HEK293 (cell line): Measurements from ENCODE around the gene TGIF1.

ENCODE experiments used
- BCL11A ChIP-seq: fragments of 450-650 bp; formaldehyde crosslinking; IDR thresholded peaks from 2 replicates; pipeline ENCODE4 v1.5.1; 2016; ENCODE audit warnings: low read depth, missing biosample characterization, missing genetic modification characterization
- GLI4 ChIP-seq: fragments of 450-650 bp; formaldehyde crosslinking; IDR thresholded peaks from 2 replicates; pipeline ENCODE4 v1.5.1; 2016; ENCODE audit warnings: missing biosample characterization, missing genetic modification characterization
- KLF8 ChIP-seq: fragments of 450-650 bp; formaldehyde crosslinking; IDR thresholded peaks from 2 replicates; pipeline ENCODE4 v1.5.1; 2016; ENCODE audit warnings: missing biosample characterization, missing genetic modification characterization
- OVOL3 ChIP-seq: fragments of 450-650 bp; formaldehyde crosslinking; IDR thresholded peaks from 2 replicates; pipeline ENCODE4 v1.5.1; 2016; ENCODE audit warnings: missing biosample characterization, missing genetic modification characterization
- PBX3 ChIP-seq: sonication (generic); formaldehyde crosslinking; IDR thresholded peaks from 2 replicates; pipeline ENCODE4 v1.8.1; 2022; ENCODE audit warnings: mild to moderate bottlenecking, moderate library complexity, missing genetic modification reagents
- ZBTB17 ChIP-seq: fragments of 450-650 bp; formaldehyde crosslinking; IDR thresholded peaks from 2 replicates; pipeline ENCODE4 v1.5.1; 2016; ENCODE audit warnings: missing biosample characterization, missing genetic modification characterization
- ZEB2 ChIP-seq: fragments of 450-650 bp; formaldehyde crosslinking; IDR thresholded peaks from 2 replicates; pipeline ENCODE4 v1.5.1; 2016; ENCODE audit warnings: missing biosample characterization, missing genetic modification characterization
- ZNF10 ChIP-seq: fragments of 450-650 bp; formaldehyde crosslinking; IDR thresholded peaks from 2 replicates; pipeline ENCODE4 v1.5.1; 2017; ENCODE audit warnings: missing biosample characterization, missing genetic modification characterization
- ZNF114 ChIP-seq: fragments of 450-650 bp; formaldehyde crosslinking; IDR thresholded peaks from 2 replicates; pipeline ENCODE4 v1.5.0; 2017; ENCODE audit warnings: missing biosample characterization, missing genetic modification characterization
- ZNF140 ChIP-seq: fragments of 450-650 bp; formaldehyde crosslinking; IDR thresholded peaks from 2 replicates; pipeline ENCODE4 v1.5.1; 2016; ENCODE audit warnings: missing biosample characterization, missing genetic modification characterization
- ZNF19 ChIP-seq: fragments of 450-650 bp; formaldehyde crosslinking; IDR thresholded peaks from 2 replicates; pipeline ENCODE4; 2016; ENCODE audit warnings: missing biosample characterization, missing genetic modification characterization, low read depth
- ZNF24 ChIP-seq: fragments of 450-650 bp; formaldehyde crosslinking; IDR thresholded peaks from 2 replicates; pipeline ENCODE4 v1.5.1; 2016; ENCODE audit warnings: missing biosample characterization, missing genetic modification characterization
- ZNF354C ChIP-seq: fragments of 450-650 bp; formaldehyde crosslinking; IDR thresholded peaks from 2 replicates; pipeline ENCODE4 v1.5.1; 2016; ENCODE audit warnings: missing biosample characterization, missing genetic modification characterization, low read depth, borderline replicate concordance
- ZNF37A ChIP-seq: fragments of 450-650 bp; IDR thresholded peaks from 2 replicates; pipeline ENCODE4 v1.5.1; 2018; ENCODE audit warnings: missing biosample characterization, missing genetic modification characterization
- ZNF394 ChIP-seq: fragments of 450-650 bp; formaldehyde crosslinking; IDR thresholded peaks from 2 replicates; pipeline ENCODE4 v1.5.1; 2016; ENCODE audit warnings: missing biosample characterization, missing genetic modification characterization, mild to moderate bottlenecking, moderate library complexity, borderline replicate concordance
- ZNF510 ChIP-seq: fragments of 450-650 bp; formaldehyde crosslinking; IDR thresholded peaks from 2 replicates; pipeline ENCODE4 v1.5.1; 2018; ENCODE audit warnings: mild to moderate bottlenecking, missing genetic modification characterization, missing biosample characterization; ENCODE audit not compliant: insufficient replicate concordance
- ZNF513 ChIP-seq: fragments of 450-650 bp; IDR thresholded peaks from 2 replicates; pipeline ENCODE4 v1.5.1; 2018; ENCODE audit warnings: missing biosample characterization, missing genetic modification characterization
- ZNF521 ChIP-seq: fragments of 450-650 bp; formaldehyde crosslinking; IDR thresholded peaks from 2 replicates; pipeline ENCODE4 v1.5.1; 2017; ENCODE audit warnings: missing biosample characterization, mild to moderate bottlenecking, missing genetic modification characterization
- ZNF645 ChIP-seq: fragments of 450-650 bp; formaldehyde crosslinking; IDR thresholded peaks from 2 replicates; pipeline ENCODE4; 2016; ENCODE audit warnings: missing biosample characterization, missing genetic modification characterization
- ZNF660 ChIP-seq: fragments of 450-650 bp; IDR thresholded peaks from 2 replicates; pipeline ENCODE4 v1.5.1; 2018; ENCODE audit warnings: missing biosample characterization, mild to moderate bottlenecking, missing genetic modification characterization
- ZNF768 ChIP-seq: fragments of 450-650 bp; formaldehyde crosslinking; IDR thresholded peaks from 2 replicates; pipeline ENCODE4 v1.5.1; 2018; ENCODE audit warnings: missing biosample characterization, mild to moderate bottlenecking, missing genetic modification characterization
- ZSCAN23 ChIP-seq: fragments of 450-650 bp; formaldehyde crosslinking; IDR thresholded peaks from 2 replicates; pipeline ENCODE4 v1.5.1; 2016; ENCODE audit warnings: missing biosample characterization, missing genetic modification characterization
- ZSCAN4 ChIP-seq: fragments of 450-650 bp; formaldehyde crosslinking; IDR thresholded peaks from 2 replicates; pipeline ENCODE4 v1.5.1; 2017; ENCODE audit warnings: missing biosample characterization, missing genetic modification characterization
- TF ChIP-seq, protein P1 (sequence below): fragments of 450-650 bp; formaldehyde crosslinking; conservative IDR thresholded peaks from 2 replicates; pipeline ENCODE4 v1.5.1; 2016; ENCODE audit warnings: low read depth, missing biosample characterization, missing genetic modification characterization
- TF ChIP-seq, protein P2 (sequence below): fragments of 450-650 bp; formaldehyde crosslinking; conservative IDR thresholded peaks from 2 replicates; pipeline ENCODE4 v1.5.1; 2016; ENCODE audit warnings: low read depth, missing biosample characterization, missing genetic modification characterization

Gene TGIF1

GRCh38 chr18:3447895-3448837 lies 1.8 kb upstream of the TGIF1 start (continued):
- TF ChIP-seq PBX3 (CRISPR knock-in tag) (no peak), ZEB2 (tag by site-specific recombination) (peak; percentile 85; the same call in 1 of the 2 replicates), ZNF513 (tag by site-specific recombination) (no peak), ZSCAN23 (tag by site-specific recombination) (no peak), ZNF37A (0 out of 2 replicates have a peak, but pooled peaks have one; percentile 74), ZNF660 (tag by site-specific recombination) (peak; percentile 27; the same call in 1 of the 2 replicates), ZNF510 (tag by site-specific recombination) (no peak), KLF8 (tag by site-specific recombination) (peak; percentile 87), ZNF24 (tag by site-specific recombination) (peak; percentile 63; the same call in 1 of the 2 replicates), ZNF768 (no peak), GLI4 (tag by site-specific recombination) (no peak), ZNF645 (tag by site-specific recombination) (no peak), ZNF521 (tag by site-specific recombination) (no peak), ZNF114 (tag by site-specific recombination) (no peak), ZNF354C (no peak), ZNF140 (tag by site-specific recombination) (no peak), BCL11A (peak; percentile 90), ZSCAN4 (tag by site-specific recombination) (0 out of 2 replicates have a peak, but pooled peaks have one; percentile 21), ZBTB17 (peak; percentile 41; the same call in 1 of the 2 replicates), ZNF10 (tag by site-specific recombination) (peak; percentile 59; the same call in 1 of the 2 replicates), OVOL3 (tag by site-specific recombination) (peak; percentile 82), ZNF394 (tag by site-specific recombination) (peak; percentile 54; the same call in 1 of the 2 replicates), ZNF19 (tag by site-specific recombination) (no peak)
- TF ChIP-seq, protein P1, sequence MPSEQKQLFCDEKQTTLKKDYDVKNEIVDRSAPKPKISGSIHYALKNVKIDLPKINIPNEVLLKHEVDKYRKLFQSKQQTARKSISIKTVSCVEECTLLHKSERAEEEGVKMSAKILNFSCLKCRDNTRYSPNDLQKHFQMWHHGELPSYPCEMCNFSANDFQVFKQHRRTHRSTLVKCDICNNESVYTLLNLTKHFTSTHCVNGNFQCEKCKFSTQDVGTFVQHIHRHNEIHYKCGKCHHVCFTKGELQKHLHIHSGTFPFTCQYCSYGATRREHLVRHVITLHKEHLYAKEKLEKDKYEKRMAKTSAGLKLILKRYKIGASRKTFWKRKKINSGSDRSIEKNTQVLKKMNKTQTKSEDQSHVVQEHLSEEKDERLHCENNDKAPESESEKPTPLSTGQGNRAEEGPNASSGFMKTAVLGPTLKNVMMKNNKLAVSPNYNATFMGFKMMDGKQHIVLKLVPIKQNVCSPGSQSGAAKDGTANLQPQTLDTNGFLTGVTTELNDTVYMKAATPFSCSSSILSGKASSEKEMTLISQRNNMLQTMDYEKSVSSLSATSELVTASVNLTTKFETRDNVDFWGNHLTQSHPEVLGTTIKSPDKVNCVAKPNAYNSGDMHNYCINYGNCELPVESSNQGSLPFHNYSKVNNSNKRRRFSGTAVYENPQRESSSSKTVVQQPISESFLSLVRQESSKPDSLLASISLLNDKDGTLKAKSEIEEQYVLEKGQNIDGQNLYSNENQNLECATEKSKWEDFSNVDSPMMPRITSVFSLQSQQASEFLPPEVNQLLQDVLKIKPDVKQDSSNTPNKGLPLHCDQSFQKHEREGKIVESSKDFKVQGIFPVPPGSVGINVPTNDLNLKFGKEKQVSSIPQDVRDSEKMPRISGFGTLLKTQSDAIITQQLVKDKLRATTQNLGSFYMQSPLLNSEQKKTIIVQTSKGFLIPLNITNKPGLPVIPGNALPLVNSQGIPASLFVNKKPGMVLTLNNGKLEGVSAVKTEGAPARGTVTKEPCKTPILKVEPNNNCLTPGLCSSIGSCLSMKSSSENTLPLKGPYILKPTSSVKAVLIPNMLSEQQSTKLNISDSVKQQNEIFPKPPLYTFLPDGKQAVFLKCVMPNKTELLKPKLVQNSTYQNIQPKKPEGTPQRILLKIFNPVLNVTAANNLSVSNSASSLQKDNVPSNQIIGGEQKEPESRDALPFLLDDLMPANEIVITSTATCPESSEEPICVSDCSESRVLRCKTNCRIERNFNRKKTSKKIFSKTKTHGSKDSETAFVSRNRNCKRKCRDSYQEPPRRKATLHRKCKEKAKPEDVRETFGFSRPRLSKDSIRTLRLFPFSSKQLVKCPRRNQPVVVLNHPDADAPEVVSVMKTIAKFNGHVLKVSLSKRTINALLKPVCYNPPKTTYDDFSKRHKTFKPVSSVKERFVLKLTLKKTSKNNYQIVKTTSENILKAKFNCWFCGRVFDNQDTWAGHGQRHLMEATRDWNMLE (tag by site-specific recombination) = no peak
- TF ChIP-seq, protein P2, sequence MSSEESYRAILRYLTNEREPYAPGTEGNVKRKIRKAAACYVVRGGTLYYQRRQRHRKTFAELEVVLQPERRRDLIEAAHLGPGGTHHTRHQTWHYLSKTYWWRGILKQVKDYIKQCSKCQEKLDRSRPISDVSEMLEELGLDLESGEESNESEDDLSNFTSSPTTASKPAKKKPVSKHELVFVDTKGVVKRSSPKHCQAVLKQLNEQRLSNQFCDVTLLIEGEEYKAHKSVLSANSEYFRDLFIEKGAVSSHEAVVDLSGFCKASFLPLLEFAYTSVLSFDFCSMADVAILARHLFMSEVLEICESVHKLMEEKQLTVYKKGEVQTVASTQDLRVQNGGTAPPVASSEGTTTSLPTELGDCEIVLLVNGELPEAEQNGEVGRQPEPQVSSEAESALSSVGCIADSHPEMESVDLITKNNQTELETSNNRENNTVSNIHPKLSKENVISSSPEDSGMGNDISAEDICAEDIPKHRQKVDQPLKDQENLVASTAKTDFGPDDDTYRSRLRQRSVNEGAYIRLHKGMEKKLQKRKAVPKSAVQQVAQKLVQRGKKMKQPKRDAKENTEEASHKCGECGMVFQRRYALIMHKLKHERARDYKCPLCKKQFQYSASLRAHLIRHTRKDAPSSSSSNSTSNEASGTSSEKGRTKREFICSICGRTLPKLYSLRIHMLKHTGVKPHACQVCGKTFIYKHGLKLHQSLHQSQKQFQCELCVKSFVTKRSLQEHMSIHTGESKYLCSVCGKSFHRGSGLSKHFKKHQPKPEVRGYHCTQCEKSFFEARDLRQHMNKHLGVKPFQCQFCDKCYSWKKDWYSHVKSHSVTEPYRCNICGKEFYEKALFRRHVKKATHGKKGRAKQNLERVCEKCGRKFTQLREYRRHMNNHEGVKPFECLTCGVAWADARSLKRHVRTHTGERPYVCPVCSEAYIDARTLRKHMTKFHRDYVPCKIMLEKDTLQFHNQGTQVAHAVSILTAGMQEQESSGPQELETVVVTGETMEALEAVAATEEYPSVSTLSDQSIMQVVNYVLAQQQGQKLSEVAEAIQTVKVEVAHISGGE (tag by site-specific recombination) = peak; percentile 80
